ENCODE data around the gene ZNRF1. TPM values are rescaled to one million over a fixed set of nuclear protein-coding genes. Genes with fewer than 3 reads are reported as not detected.

Gene ZNRF1
- total RNA-seq, 1 donor from 2014 or later, result 53.7 TPM

DNA sequence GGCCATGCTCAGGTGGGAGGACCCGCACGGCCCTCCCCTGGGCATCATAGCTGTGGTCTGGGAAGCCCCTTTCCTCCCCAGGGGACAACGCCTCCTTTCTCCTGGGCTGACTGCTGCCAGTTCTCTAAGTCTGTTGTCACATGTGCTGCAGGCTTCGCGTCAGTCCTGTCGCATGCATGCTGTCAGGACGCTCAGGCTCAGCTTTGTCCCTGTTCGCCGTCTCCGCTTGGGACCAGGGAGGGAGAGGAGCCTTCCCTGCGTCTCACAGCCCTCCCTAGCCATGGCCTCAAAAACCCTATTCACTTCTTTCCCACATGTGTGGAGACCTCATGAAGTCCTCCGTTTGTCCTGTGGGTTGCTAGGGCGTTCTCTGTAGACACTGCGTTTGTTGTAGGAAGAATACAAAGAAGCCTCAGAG is 96.4 kb downstream of the ZNRF1 start:
- Histone ChIP-seq H3K4me3 (no peak overlapping the region), H3K27ac (no peak overlapping the region), H3K9me3 (no peaks in the 10 kb centered on the region), H3K36me3 (no peaks in the 10 kb centered on the region), H3K4me1 (peaks cover 0 to 10% of the 10 kb centered on the region in 2 donors), H3K27me3 (no peaks in the 10 kb centered on the region)
- TF ChIP-seq, protein P1, sequence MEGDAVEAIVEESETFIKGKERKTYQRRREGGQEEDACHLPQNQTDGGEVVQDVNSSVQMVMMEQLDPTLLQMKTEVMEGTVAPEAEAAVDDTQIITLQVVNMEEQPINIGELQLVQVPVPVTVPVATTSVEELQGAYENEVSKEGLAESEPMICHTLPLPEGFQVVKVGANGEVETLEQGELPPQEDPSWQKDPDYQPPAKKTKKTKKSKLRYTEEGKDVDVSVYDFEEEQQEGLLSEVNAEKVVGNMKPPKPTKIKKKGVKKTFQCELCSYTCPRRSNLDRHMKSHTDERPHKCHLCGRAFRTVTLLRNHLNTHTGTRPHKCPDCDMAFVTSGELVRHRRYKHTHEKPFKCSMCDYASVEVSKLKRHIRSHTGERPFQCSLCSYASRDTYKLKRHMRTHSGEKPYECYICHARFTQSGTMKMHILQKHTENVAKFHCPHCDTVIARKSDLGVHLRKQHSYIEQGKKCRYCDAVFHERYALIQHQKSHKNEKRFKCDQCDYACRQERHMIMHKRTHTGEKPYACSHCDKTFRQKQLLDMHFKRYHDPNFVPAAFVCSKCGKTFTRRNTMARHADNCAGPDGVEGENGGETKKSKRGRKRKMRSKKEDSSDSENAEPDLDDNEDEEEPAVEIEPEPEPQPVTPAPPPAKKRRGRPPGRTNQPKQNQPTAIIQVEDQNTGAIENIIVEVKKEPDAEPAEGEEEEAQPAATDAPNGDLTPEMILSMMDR (IDR thresholded peaks at IDR 0.05), result no peak
- intact Hi-C loops (cut with DNase I), result no loop called here
- no peak for DNase-seq (ENCODE audit: low spot score in 2 of 2)

DNA sequence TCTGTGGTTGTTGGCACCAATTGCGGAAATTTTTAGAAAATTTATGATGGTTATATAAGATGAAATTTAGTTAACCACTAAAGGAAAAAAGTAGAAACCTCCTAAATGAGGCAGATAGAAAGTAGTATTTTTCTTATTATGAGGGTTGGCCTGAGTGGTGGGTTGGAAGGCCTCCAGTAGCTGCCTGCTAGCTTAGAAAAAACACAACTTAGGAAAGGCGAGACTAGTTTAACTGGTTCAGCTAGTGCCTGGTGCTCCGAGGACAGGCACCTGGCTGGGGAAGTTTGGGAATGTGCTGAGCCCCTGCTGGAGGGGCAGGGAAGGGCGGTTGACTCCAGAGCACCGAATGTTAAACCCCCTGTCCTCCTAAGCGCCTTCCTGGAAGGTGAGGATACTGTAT is 97.8 kb downstream of the ZNRF1 start:
- no peaks in the 10 kb centered on the region for H3K36me3 ChIP-seq
- H3K4me1 ChIP-seq, result peaks cover 0 to 10% of the 10 kb centered on the region in 2 donors
- TF ChIP-seq, protein P1 (IDR thresholded peaks at IDR 0.05), result no peak
- H3K27me3 ChIP-seq, result no peaks in the 10 kb centered on the region
- no peak overlapping the region for H3K4me3 ChIP-seq
- H3K9me3 ChIP-seq, result no peaks in the 10 kb centered on the region
- intact Hi-C loops (cut with DNase I), result no loop called here
- no peak for DNase-seq (ENCODE audit: low spot score in 2 of 2)
- H3K27ac ChIP-seq, result peak overlapping the region; percentile 5 to 16

- peaks cover 0 to 10% of the 10 kb centered on the region in 2 donors for H3K4me1 ChIP-seq
- H3K9me3 ChIP-seq, result no peaks in the 10 kb centered on the region
- H3K27me3 ChIP-seq, result no peaks in the 10 kb centered on the region
- intact Hi-C loops (cut with DNase I), result no loop called here
- no peak for DNase-seq (ENCODE audit: low spot score in 2 of 2)
- no peak overlapping the region for H3K4me3 ChIP-seq
- TF ChIP-seq, protein P1 (IDR thresholded peaks at IDR 0.05), result no peak
- peak overlapping the region in 1 of 2 donors; percentile 16 for H3K27ac ChIP-seq
- no peaks in the 10 kb centered on the region for H3K36me3 ChIP-seq
Measured at GRCh38 chr16:75097191-75097761, 98.5 kb downstream of the ZNRF1 start.

- Histone ChIP-seq H3K9me3 (no peaks in the 10 kb centered on the region), H3K27ac (no peak overlapping the region), H3K36me3 (no peaks in the 10 kb centered on the region), H3K4me3 (no peak overlapping the region), H3K27me3 (no peaks in the 10 kb centered on the region), H3K4me1 (peaks cover 0 to 10% of the 10 kb centered on the region in 2 donors)
- TF ChIP-seq, protein P1 (IDR thresholded peaks at IDR 0.05), result no peak
- DNase-seq (ENCODE audit: low spot score in 2 of 2), result no peak
- intact Hi-C loops (cut with DNase I), result no loop called here
Measured at GRCh38 chr16:75097941-75098901, 99.4 kb downstream of the ZNRF1 start.

DNA sequence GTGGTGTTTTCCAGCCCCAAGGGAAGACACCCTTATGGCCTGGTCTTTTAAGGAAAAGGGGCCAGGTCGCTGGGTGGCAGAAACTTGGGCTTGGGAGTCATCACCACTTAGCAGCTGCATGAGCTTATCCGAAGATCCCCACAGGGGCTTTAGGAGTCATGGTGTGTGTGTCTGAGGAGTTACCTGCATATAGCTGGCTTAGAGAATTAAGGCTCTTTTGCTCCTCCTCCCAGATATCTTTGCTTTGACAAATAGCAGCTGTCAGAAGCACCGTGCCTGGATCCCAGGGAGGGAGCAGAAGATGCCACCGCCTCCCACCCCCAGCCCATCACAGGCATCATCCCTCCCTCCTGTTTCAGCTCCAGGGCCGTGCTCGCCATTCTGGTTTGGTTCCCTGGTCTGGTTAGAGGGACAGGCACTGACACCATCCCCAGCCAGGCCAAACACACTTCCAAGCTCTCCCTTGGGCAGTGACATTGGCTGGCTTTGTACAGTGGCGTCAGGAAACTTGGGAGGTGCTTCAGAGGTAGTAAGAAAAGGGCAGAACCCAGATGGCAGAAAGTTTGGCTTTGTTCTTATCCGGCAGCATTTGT is 100.3 kb downstream of the ZNRF1 start:
- H3K9me3 ChIP-seq, result no peaks in the 10 kb centered on the region
- intact Hi-C loops (cut with DNase I), result no loop called here
- no peak for DNase-seq (ENCODE audit: low spot score in 2 of 2)
- no peaks in the 10 kb centered on the region for H3K36me3 ChIP-seq
- H3K27me3 ChIP-seq, result no peaks in the 10 kb centered on the region
- H3K4me1 ChIP-seq, result peaks cover 0 to 10% of the 10 kb centered on the region in 2 donors
- TF ChIP-seq, protein P1 (IDR thresholded peaks at IDR 0.05), result no peak
- H3K27ac ChIP-seq, result no peak overlapping the region
- no peak overlapping the region for H3K4me3 ChIP-seq
